ENCODE results near the gene COL25A1. TPM values are rescaled to one million over a fixed set of nuclear protein-coding genes. Genes with fewer than 3 reads are reported as not detected.
"Not testable (repeated sequence)": the region's sequence is repeated elsewhere in the genome, so short reads cannot be mapped to it uniquely, and the experiment has no call there.

Gene COL25A1
- total RNA-seq, 4 donors from 2014 or later: 0.14 to 1.6 (median 0.32) TPM; not detected in 1

DNA sequence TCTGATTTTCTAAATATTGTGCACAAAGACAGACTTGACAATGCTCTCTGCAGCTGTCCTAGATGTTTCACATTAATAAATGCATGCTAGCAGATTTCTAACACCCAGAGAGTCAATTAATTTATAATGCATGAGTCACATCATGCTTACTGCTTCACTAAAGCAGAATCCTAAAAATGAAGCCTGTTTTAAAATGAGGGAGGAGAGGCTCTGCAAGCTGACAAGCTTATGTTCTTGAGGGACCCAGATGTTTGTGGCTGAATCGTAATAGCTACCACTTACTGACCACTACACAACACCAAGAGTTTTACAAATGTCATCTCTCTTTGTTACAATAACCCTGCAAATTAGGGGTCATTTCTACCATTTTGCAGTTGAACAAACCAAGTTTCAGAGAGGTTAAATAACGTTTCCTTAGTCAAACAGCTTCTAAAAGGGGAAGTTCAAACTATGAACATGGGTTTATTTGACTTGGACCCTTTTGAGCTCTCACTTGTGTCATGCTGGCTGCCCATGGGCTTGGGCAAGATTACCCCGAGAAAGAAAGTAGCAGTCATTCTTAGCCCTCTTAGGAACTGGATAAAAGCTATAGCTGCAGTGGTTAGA, 276.9 kb downstream of the COL25A1 start:
- no peaks in the 10 kb centered on the region for H3K9me3 ChIP-seq
- no peaks in the 10 kb centered on the region for H3K36me3 ChIP-seq
- in situ Hi-C loops (cut with MboI; ENCODE audit: low pct_ligation_motif_present in 1 of 4, low pct_unique_long_range_greater_than_20kb in 1 of 4, low sequenced_read_pairs in 3 of 4) (no loop called here), intact Hi-C loops (cut with DNase I; ENCODE audit: low total_unique reads) (no loop called here)
- H3K27me3 ChIP-seq: no peaks in the 10 kb centered on the region
- no peak overlapping the region for H3K27ac ChIP-seq
- H3K4me1 ChIP-seq: no peaks in the 10 kb centered on the region
- no peak for TF ChIP-seq POLR2A (IDR thresholded peaks at IDR 0.05)
- TF ChIP-seq EP300 (IDR thresholded peaks at IDR 0.05; ENCODE audit: low read depth): no peak
- H3K4me3 ChIP-seq: no peak overlapping the region
- 39 to 60% methylated on average over 2 to 3 of the region's 3 CpGs for WGBS, 2 donors (ENCODE audit: low coverage in 1 of 2)
- DNase-seq: no peak

DNA sequence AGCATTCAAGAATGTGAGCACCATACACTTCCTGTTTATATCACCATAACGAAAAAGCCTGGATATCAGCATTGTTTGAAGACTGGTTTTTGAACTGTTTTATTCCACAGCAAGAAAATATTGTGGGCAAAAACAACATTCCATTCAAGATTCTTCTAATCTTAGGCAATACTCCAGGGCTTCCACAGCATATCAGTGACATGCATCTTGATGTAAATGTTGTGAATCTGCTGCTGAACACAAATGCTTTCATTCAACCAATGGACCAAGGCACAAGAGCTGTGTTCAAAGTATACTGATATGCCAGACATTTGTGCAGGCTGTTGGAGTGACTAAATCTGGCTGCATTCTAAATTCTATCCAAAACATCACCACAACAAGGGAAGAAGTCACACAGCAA, 279.5 kb downstream of the COL25A1 start:
- no peak for TF ChIP-seq POLR2A (IDR thresholded peaks at IDR 0.05)
- no peak for TF ChIP-seq CTCF (IDR thresholded peaks at IDR 0.05)
- TF ChIP-seq EP300 (IDR thresholded peaks at IDR 0.05; ENCODE audit: low read depth): no peak
- TF ChIP-seq POLR2AphosphoS5 (IDR thresholded peaks at IDR 0.05): no peak
- 71 to 78% methylated on average over 1 of the region's 1 CpG for WGBS, 2 donors (ENCODE audit: low coverage in 1 of 2)
- Histone ChIP-seq H3K9me3 (no peaks in the 10 kb centered on the region), H3K4me1 (no peaks in the 10 kb centered on the region), H3K4me3 (no peak overlapping the region), H3K36me3 (no peaks in the 10 kb centered on the region), H3K27me3 (no peaks in the 10 kb centered on the region), H3K27ac (no peak overlapping the region)
- in situ Hi-C loops (cut with MboI; ENCODE audit: low pct_ligation_motif_present in 1 of 4, low pct_unique_long_range_greater_than_20kb in 1 of 4, low sequenced_read_pairs in 3 of 4): no loop called here
- DNase-seq: no peak
- intact Hi-C loops (cut with DNase I; ENCODE audit: low total_unique reads): no loop called here

DNA sequence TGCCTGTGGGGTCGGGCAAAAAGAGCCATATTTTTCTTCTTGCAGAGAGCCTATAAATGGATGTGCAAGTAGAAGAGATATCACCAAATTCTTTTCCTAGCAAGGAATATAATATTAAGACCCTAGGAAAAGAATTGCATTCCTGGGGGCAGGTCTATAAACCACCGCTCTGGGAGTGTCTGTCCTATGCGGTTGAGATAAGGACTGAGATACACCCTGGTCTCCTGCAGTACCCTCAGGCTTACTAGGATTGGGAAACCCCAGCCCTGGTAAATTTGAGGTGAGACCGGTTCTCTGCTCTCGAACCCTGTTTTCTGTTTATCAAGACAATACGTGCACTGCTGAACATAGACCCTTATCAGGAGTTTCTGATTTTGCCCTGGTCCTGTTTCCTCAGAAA, 280.8 kb downstream of the COL25A1 start:
- H3K9me3 ChIP-seq; intact Hi-C loops (cut with DNase I; ENCODE audit: low total_unique reads): not testable (repeated sequence)
- WGBS, 2 donors (ENCODE audit: low coverage in 1 of 2): 90 to 93% methylated on average over 1 to 6 of the region's 6 CpGs

DNA sequence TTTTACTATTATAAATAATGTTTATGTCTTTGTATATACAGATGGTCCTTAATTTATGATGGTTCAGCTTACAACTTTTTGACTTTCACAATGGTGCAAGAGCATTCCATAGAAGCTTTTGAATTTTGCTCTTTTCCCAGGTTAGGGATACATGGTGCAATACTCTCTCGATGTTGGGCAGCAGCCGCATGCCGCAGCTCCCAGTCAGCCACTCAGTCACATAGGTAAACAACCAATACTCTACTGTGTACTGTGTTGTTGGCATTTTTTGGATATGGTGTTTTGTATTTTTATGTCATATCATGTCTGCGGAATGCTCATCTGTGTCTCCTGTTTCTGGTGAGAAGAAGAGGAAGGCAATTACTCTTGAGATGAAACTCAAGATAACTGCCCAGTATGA, 281.6 kb downstream of the COL25A1 start:
- Histone ChIP-seq H3K27me3 (no peaks in the 10 kb centered on the region), H3K4me1 (no peaks in the 10 kb centered on the region), H3K36me3 (no peaks in the 10 kb centered on the region), H3K27ac (no peak overlapping the region), H3K9me3 (no peaks in the 10 kb centered on the region), H3K4me3 (no peak overlapping the region)
- no peak for DNase-seq
- in situ Hi-C loops (cut with MboI; ENCODE audit: low pct_ligation_motif_present in 1 of 4, low pct_unique_long_range_greater_than_20kb in 1 of 4, low sequenced_read_pairs in 3 of 4) (no loop called here), intact Hi-C loops (cut with DNase I; ENCODE audit: low total_unique reads) (no loop called here)
- TF ChIP-seq POLR2AphosphoS5 (IDR thresholded peaks at IDR 0.05): no peak
- WGBS, 2 donors (ENCODE audit: low coverage in 1 of 2): 83 to 96% methylated on average over 4 of the region's 4 CpGs

More for the DNA sequence above, 280.8 kb downstream of the COL25A1 start:
- H3K27me3 ChIP-seq; DNase-seq; H3K4me1 ChIP-seq; H3K4me3 ChIP-seq; H3K27ac ChIP-seq; in situ Hi-C loops (cut with MboI; ENCODE audit: low pct_ligation_motif_present in 1 of 4, low pct_unique_long_range_greater_than_20kb in 1 of 4, low sequenced_read_pairs in 3 of 4); H3K36me3 ChIP-seq: not testable (repeated sequence)

DNA sequence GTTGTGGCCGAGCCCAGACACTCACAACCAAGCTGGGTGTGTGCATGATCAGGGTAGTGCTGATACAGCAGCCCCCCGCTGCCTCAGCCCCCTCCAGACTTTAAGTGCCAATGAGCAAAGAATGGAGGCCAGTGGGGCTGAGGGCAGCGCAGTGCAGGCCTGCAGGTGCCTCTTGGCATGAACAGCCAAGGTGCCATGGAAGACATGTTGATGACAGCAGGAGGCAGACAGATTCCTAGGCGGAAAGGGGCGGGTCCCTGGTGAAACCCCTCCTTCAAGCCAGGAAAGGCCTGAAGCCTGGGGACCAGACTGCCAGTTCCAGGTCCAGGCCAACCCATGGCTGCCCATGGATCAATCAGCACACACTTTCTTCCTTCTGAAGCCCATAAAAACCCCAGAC, 286.3 kb downstream of the COL25A1 start:
- Histone ChIP-seq H3K9me3 (no peaks in the 10 kb centered on the region), H3K4me3 (no peak overlapping the region), H3K36me3 (no peaks in the 10 kb centered on the region), H3K4me1 (no peaks in the 10 kb centered on the region), H3K27ac (no peak overlapping the region), H3K27me3 (no peaks in the 10 kb centered on the region)
- intact Hi-C loops (cut with DNase I; ENCODE audit: low total_unique reads) (no loop called here), in situ Hi-C loops (cut with MboI; ENCODE audit: low pct_ligation_motif_present in 1 of 4, low pct_unique_long_range_greater_than_20kb in 1 of 4, low sequenced_read_pairs in 3 of 4) (no loop called here)
- no peak for TF ChIP-seq POLR2AphosphoS5 (IDR thresholded peaks at IDR 0.05)
- TF ChIP-seq POLR2A (IDR thresholded peaks at IDR 0.05): no peak
- TF ChIP-seq EP300 (IDR thresholded peaks at IDR 0.05; ENCODE audit: low read depth): no peak
- no peak for TF ChIP-seq CTCF (IDR thresholded peaks at IDR 0.05)
- no peak for DNase-seq
- WGBS, 2 donors (ENCODE audit: low coverage in 1 of 2): 91% methylated on average over 4 of the region's 5 CpGs; no CpG with 5 or more reads in 1 of the 2 donors

DNA sequence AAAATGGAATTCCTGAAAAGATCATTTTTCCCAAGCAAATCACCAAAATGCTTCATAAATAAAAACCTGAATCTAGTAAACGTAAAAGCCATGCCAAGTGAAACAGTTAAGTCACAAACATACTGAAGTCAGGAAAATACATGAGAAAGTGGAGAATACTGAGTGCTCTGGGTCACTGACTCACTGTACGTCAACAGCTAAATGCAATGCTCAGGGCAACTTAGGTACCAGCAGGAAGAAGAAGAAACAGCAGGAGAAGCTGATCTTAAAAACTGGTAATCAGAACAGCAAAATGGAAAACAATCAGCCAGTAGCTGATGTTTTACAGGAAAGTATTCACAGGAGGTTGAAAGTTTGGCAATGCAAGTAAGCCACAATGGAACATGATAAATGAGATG, 287.0 kb downstream of the COL25A1 start:
- TF ChIP-seq POLR2A (IDR thresholded peaks at IDR 0.05): no peak
- TF ChIP-seq POLR2AphosphoS5 (IDR thresholded peaks at IDR 0.05): no peak
- TF ChIP-seq CTCF (IDR thresholded peaks at IDR 0.05): no peak
- no peak for TF ChIP-seq EP300 (IDR thresholded peaks at IDR 0.05; ENCODE audit: low read depth)
- H3K27me3 ChIP-seq: no peaks in the 10 kb centered on the region
- H3K4me3 ChIP-seq: no peak overlapping the region
- in situ Hi-C loops (cut with MboI; ENCODE audit: low pct_ligation_motif_present in 1 of 4, low pct_unique_long_range_greater_than_20kb in 1 of 4, low sequenced_read_pairs in 3 of 4) (no loop called here), intact Hi-C loops (cut with DNase I; ENCODE audit: low total_unique reads) (no loop called here)
- no peaks in the 10 kb centered on the region for H3K9me3 ChIP-seq
- no peaks in the 10 kb centered on the region for H3K4me1 ChIP-seq
- whole genome bisulfite sequencing, 2 donors (ENCODE audit: low coverage in 1 of 2): 32 to 86% methylated on average over 2 of the region's 2 CpGs
- H3K27ac ChIP-seq: no peak overlapping the region
- H3K36me3 ChIP-seq: no peaks in the 10 kb centered on the region
- DNase-seq: no peak
